T-helper 17 cell (primary cell): ENCODE data around the gene AQP1. TPM values are rescaled to one million over a fixed set of nuclear protein-coding genes. Genes with fewer than 3 reads are reported as not detected.

ENCODE experiments used
- ATAC-seq: fragments of 150-1000 bp; cut with Tn5 transposase; 2 replicates; pipeline ENCODE4 v1.10.0; 2021; ENCODE audit warnings: mild to moderate bottlenecking, moderate library complexity
- DNase-seq, 3 donors: peaks; one replicate each; pipeline versions ENCODE4 v3.0.0 to v3.0.0-alpha.2; 2020 to 2021
- H3K9me3 ChIP-seq: one replicate; pipeline ENCODE4 v1.7.0; 2013; ENCODE audit warnings: low read length, mild to moderate bottlenecking; ENCODE audit not compliant: control insufficient read depth, poor library complexity, severe bottlenecking
- H3K27ac Mint-ChIP-seq: one replicate; pipeline ENCODE4 v1.8.0; 2022; ENCODE audit warnings: mild to moderate bottlenecking, moderate library complexity, mixed read lengths
- H3K27me3 Mint-ChIP-seq: one replicate; pipeline ENCODE4 v1.8.0; 2022; ENCODE audit warnings: mixed read lengths
- H3K36me3 Mint-ChIP-seq: one replicate; pipeline ENCODE4 v1.8.0; 2022; ENCODE audit warnings: low read depth, mixed read lengths
- H3K4me1 Mint-ChIP-seq: one replicate; pipeline ENCODE4 v1.8.0; 2022; ENCODE audit warnings: mild to moderate bottlenecking, mixed read lengths
- H3K4me3 Mint-ChIP-seq: one replicate; pipeline ENCODE4 v1.8.0; 2022; ENCODE audit warnings: mild to moderate bottlenecking, moderate library complexity, mixed read lengths
- total RNA-seq, 4 donors: library from RNA in 2 of 4; stranded (reverse) in 2 of 4; gene quantifications; one replicate each; pipeline ENCODE4 v1.2.3 and lab custom pipeline; 2022 to 2026

AQP1 gene
- total RNA-seq, 2 donors from 2014 or later, result 0.35 to 0.83 TPM

- peak in 2 of 3 donors; percentile 4 for DNase-seq
- no peak overlapping the region for H3K4me3 Mint-ChIP-seq
- ATAC-seq, result no peak
- H3K27ac Mint-ChIP-seq, result no peak overlapping the region
- H3K27me3 Mint-ChIP-seq, result no peaks in the 10 kb centered on the region
- no peaks in the 10 kb centered on the region for H3K9me3 ChIP-seq
- no peaks in the 10 kb centered on the region for H3K36me3 Mint-ChIP-seq
- H3K4me1 Mint-ChIP-seq, result no peaks in the 10 kb centered on the region
These were observed 11.5 kb downstream of the AQP1 start for GRCh38 chr7:30923009-30923773.

- DNase-seq (peak in 2 of 3 donors; percentile 3 to 5), ATAC-seq (no peak)
- Mint-ChIP-seq H3K4me3 (no peak overlapping the region), H3K36me3 (no peaks in the 10 kb centered on the region), H3K27ac (no peak overlapping the region), H3K4me1 (no peaks in the 10 kb centered on the region), H3K27me3 (no peaks in the 10 kb centered on the region)
- no peaks in the 10 kb centered on the region for H3K9me3 ChIP-seq
These were observed 12.2 kb downstream of the AQP1 start for GRCh38 chr7:30923774-30924413.

- Mint-ChIP-seq H3K36me3 (no peaks in the 10 kb centered on the region), H3K27me3 (peaks cover 4% of the 10 kb centered on the region), H3K4me1 (no peaks in the 10 kb centered on the region), H3K27ac (no peak overlapping the region), H3K4me3 (no peak overlapping the region)
- DNase-seq (no peak), ATAC-seq (no peak)
- H3K9me3 ChIP-seq, result no peaks in the 10 kb centered on the region
These were observed 13.0 kb downstream of the AQP1 start for GRCh38 chr7:30924624-30925023.

- ATAC-seq (no peak), DNase-seq (no peak)
- H3K27me3 Mint-ChIP-seq, result peaks cover 8% of the 10 kb centered on the region
- H3K9me3 ChIP-seq, result no peaks in the 10 kb centered on the region
- H3K36me3 Mint-ChIP-seq, result no peaks in the 10 kb centered on the region
- no peak overlapping the region for H3K4me3 Mint-ChIP-seq
- H3K4me1 Mint-ChIP-seq, result no peaks in the 10 kb centered on the region
- H3K27ac Mint-ChIP-seq, result no peak overlapping the region
These were observed 13.5 kb downstream of the AQP1 start for GRCh38 chr7:30925117-30925516.

- peak in 1 of 3 donors; percentile 3 for DNase-seq
- H3K27ac Mint-ChIP-seq, result no peak overlapping the region
- no peak overlapping the region for H3K4me3 Mint-ChIP-seq
These were observed 14.3 kb downstream of the AQP1 start for GRCh38 chr7:30925913-30926312.

GRCh38 chr7:30926313-30926712, 14.7 kb downstream of the AQP1 start:
- peaks cover 10% of the 10 kb centered on the region for H3K27me3 Mint-ChIP-seq
- H3K27ac Mint-ChIP-seq, result no peak overlapping the region
- no peak for DNase-seq
- H3K4me3 Mint-ChIP-seq, result no peak overlapping the region
- H3K4me1 Mint-ChIP-seq, result no peaks in the 10 kb centered on the region
- no peak for ATAC-seq
- no peaks in the 10 kb centered on the region for H3K36me3 Mint-ChIP-seq
- no peaks in the 10 kb centered on the region for H3K9me3 ChIP-seq

More at GRCh38 chr7:30925913-30926312, 14.3 kb downstream of the AQP1 start:
- Mint-ChIP-seq H3K27me3 (peaks cover 8% of the 10 kb centered on the region), H3K36me3 (no peaks in the 10 kb centered on the region), H3K4me1 (no peaks in the 10 kb centered on the region)
- H3K9me3 ChIP-seq, result no peaks in the 10 kb centered on the region
- ATAC-seq, result no peak

- H3K9me3 ChIP-seq, result no peaks in the 10 kb centered on the region
- Mint-ChIP-seq H3K4me1 (no peaks in the 10 kb centered on the region), H3K4me3 (no peak overlapping the region), H3K27me3 (peaks cover 15% of the 10 kb centered on the region), H3K27ac (no peak overlapping the region), H3K36me3 (no peaks in the 10 kb centered on the region)
- ATAC-seq (no peak), DNase-seq (no peak)
These were observed 15.4 kb downstream of the AQP1 start for GRCh38 chr7:30927040-30927439.

GRCh38 chr7:30927559-30927958, 15.9 kb downstream of the AQP1 start:
- DNase-seq, result no peak
- H3K4me1 Mint-ChIP-seq, result no peaks in the 10 kb centered on the region
- ATAC-seq, result no peak
- no peak overlapping the region for H3K4me3 Mint-ChIP-seq
- peaks cover 19% of the 10 kb centered on the region for H3K27me3 Mint-ChIP-seq
- no peak overlapping the region for H3K27ac Mint-ChIP-seq
- no peaks in the 10 kb centered on the region for H3K9me3 ChIP-seq
- no peaks in the 10 kb centered on the region for H3K36me3 Mint-ChIP-seq

- Mint-ChIP-seq H3K27ac (no peak overlapping the region), H3K4me3 (no peak overlapping the region), H3K36me3 (no peaks in the 10 kb centered on the region), H3K27me3 (peaks cover 19% of the 10 kb centered on the region), H3K4me1 (no peaks in the 10 kb centered on the region)
- DNase-seq (no peak), ATAC-seq (no peak)
- H3K9me3 ChIP-seq, result no peaks in the 10 kb centered on the region
These were observed 16.7 kb downstream of the AQP1 start for GRCh38 chr7:30928254-30928872.

- Mint-ChIP-seq H3K4me1 (no peaks in the 10 kb centered on the region), H3K27ac (no peak overlapping the region), H3K27me3 (peaks cover 19% of the 10 kb centered on the region), H3K36me3 (no peaks in the 10 kb centered on the region), H3K4me3 (no peak overlapping the region)
- DNase-seq (peak in 1 of 3 donors; percentile 2), ATAC-seq (no peak)
- H3K9me3 ChIP-seq, result no peaks in the 10 kb centered on the region
These were observed 18.0 kb downstream of the AQP1 start for GRCh38 chr7:30929686-30930085.

- no peak overlapping the region for H3K27ac Mint-ChIP-seq
- H3K4me1 Mint-ChIP-seq, result no peaks in the 10 kb centered on the region
- no peaks in the 10 kb centered on the region for H3K36me3 Mint-ChIP-seq
- no peak for DNase-seq
- peaks cover 19% of the 10 kb centered on the region for H3K27me3 Mint-ChIP-seq
- H3K9me3 ChIP-seq, result no peaks in the 10 kb centered on the region
- ATAC-seq, result no peak
- H3K4me3 Mint-ChIP-seq, result no peak overlapping the region
These were observed 19.0 kb downstream of the AQP1 start for GRCh38 chr7:30930621-30931020.

GRCh38 chr7:30931161-30931928, 19.7 kb downstream of the AQP1 start:
- peak overlapping the region; percentile 54 for H3K27ac Mint-ChIP-seq
- H3K4me1 Mint-ChIP-seq, result no peaks in the 10 kb centered on the region
- peaks cover 21% of the 10 kb centered on the region for H3K27me3 Mint-ChIP-seq
- DNase-seq, result no peak
- no peaks in the 10 kb centered on the region for H3K9me3 ChIP-seq
- ATAC-seq, result no peak
- H3K36me3 Mint-ChIP-seq, result no peaks in the 10 kb centered on the region
- no peak overlapping the region for H3K4me3 Mint-ChIP-seq

GRCh38 chr7:30931929-30932540, 20.4 kb downstream of the AQP1 start:
- no peaks in the 10 kb centered on the region for H3K36me3 Mint-ChIP-seq

More at GRCh38 chr7:30931929-30932540, 20.4 kb downstream of the AQP1 start:
- H3K27me3 Mint-ChIP-seq, result peaks cover 27% of the 10 kb centered on the region
- no peaks in the 10 kb centered on the region for H3K4me1 Mint-ChIP-seq
- ATAC-seq (no peak), DNase-seq (no peak)
- no peaks in the 10 kb centered on the region for H3K9me3 ChIP-seq
- peak overlapping the region; percentile 54 for H3K27ac Mint-ChIP-seq
- no peak overlapping the region for H3K4me3 Mint-ChIP-seq
